AG09319 (cell line): Measurements from ENCODE around the gene CPLX1.

Experiments
- DNase-seq: peaks from one replicate; pipeline ENCODE4 v3.0.0-alpha.2; 2010; ENCODE audit warnings: low read depth; ENCODE audit errors: extremely low read depth
- CTCF ChIP-seq: IDR thresholded peaks from 2 replicates; pipeline ENCODE4 v1.5.1; 2011; ENCODE audit warnings: low read depth, mild to moderate bottlenecking, inconsistent platforms, low read length, moderate library complexity

CPLX1 gene

GRCh38 chr4:828641-829271 lies 2.8 kb upstream of the CPLX1 start:
- no peak for DNase-seq
- peak; percentile 13 for TF ChIP-seq CTCF

GRCh38 chr4:827209-828081 lies 1.5 kb upstream of the CPLX1 start:
- DNase-seq, result no peak
- TF ChIP-seq CTCF, result no peak

DNA sequence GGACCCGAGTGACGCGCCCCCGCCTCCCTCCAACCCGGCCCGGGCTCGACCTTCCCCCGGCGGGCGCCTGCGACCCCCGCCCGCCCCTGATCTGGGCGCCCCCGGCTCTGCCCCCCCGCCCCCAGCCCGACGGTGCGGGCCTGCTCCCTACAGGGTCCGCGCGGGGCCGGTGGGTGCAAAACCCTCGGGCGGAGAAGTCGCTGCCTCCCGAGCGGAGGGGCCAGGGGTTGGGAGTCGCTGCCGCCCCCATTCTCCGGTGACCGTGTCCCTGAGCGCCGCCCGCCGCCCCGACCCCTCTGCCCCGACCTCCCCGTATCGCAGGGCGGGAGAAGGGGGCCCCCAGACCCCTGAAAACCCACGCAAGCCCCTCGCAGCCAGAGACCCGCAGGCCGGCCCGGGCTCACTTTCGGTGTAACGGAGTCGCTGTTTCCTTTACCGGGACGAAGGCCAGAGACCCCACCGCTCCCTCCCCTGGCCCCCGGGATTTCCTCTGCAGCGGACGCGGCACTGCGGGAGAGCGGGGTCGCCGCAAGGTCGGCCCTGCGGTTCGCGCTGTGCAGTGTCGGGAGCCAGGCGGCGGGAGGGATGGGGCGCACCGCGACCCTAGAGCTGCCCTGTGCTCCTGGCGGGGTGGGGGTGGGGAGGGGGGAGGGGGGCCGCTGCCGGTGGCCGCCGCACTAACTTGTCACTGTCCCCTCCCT lies 729 bp upstream of the CPLX1 start:
- no peak for DNase-seq
- TF ChIP-seq CTCF, result no peak

GRCh38 chr4:825063-825970 lies 612 bp downstream of the CPLX1 start:
- DNase-seq, result no peak
- TF ChIP-seq CTCF, result no peak

DNA sequence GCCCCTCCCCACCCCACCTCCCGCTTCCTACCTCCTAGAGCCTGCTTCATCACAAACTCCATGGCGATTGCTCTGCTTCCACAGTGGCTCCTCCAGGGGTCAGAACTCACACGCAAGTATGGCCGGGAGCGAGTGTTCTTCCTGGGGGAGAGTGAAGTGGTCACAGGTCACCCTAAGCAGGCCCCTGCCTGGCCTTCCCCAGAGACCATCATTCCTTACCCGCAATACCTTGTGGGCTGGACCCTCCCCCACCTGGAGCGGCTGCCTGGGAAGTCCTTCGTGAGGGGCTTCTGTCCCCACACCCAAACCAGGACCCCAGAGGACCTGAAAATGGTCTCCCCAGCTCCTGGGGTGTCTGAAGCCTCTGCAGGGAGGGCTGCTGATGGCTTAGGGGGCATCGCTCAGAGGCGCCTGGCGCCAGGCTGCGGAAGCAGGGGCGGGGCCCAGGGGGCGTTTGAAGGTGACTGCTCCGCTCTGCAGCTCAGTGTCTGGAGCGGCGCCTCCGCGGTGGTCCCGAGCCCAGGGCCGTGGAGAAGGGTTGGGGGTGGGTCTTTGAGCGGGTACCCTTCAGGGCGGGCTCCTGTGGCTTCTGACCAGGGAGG lies 1.4 kb downstream of the CPLX1 start:
- DNase-seq, result no peak
- no peak for TF ChIP-seq CTCF

DNA sequence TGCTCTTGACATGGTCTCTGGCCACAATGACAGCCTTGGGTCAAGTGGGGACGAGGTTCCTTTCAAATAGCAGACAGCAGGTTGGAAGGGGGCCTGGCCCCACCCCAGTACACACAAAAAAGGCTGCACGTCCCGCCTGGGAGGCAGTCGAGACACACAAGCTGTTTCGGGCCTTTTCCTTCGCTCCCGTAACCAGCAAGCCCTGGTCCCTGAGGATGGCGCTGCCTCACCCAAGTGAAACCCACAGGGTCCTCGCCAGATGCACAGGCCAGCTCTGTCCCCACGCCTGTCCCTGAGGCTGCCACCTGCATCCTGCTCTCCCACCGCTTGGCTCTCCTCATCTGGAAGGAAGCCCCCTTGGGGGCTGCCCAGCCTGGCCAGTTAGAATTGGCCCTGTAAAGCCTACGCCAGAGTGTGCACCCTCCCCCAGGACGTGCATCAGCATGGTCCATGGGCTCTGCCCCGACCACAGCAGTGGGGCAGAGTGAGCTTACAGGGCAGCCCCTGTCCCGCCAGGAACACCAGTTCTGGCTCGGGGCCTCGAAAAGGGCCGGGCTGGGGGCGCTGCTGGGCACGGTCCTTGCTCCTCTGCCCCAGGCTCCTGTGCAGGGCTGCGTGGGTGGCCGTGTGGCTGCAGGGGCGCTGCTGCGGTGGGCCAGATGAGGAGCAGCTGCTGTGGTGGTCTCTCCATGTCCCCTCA lies 2.0 kb downstream of the CPLX1 start:
- DNase-seq, result no peak
- TF ChIP-seq CTCF, result no peak
